CD4-positive, alpha-beta T cell treated with Interleukin-10 for 1 hour (primary cell): ENCODE data around the gene FAM222A.

Source experiments
- DNase-seq: peaks from one replicate; pipeline ENCODE4 v3.0.0-alpha.2; 2020

FAM222A gene

DNA sequence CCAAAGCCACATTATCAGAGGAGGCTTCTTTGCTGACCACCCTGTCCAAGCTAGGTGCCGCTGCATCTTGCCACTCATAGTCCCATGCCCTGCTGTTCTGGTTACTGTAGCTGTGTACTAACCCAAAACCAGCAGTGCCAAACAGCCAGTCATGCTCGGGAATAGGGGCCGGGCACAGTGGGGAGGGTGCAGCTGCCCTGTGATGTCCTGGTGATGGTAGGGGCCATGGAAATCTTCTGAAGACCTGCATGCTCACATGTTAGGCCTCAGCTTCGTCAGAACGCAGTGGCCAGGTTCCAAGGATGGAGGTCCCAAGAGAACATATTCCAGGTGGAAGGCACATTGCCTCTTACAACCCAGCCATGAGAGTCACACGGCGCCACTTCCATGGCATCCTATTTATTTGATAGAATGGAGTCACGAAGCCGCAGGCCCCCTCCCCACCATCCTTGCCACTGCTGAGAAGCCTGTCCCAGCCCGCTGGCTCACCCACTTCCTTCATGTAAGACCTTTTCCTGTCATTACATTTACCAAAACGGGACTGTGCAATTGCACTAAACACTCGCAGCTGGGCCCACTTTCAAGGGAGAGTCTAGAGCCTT lies 48.5 kb downstream of the FAM222A start:
- no peak for DNase-seq

DNA sequence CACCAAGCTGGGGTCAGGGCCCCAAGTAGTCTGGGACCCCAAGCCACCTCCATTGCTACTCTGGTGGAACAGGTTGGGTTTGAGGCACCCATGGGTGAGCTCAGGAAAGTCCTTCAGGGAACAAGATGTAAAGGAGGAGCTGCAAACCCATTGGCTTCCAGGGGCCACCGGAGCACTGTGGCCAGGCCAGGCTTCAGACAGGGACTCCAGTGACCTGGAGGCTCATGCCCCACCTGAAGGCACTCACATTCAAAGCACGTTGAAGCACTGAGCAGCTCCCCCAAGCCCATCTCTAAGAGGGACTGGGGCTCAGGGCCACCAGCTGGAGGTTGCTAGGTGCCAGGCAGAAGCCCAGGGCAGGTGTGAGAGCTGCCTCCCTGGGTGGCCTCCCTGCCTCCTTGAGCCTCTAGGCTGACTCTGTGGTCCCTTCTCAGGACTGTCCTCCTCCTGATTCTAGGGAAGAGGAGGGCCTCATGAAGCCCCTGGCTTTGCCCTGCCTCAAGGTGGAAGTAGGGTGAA lies 49.1 kb downstream of the FAM222A start:
- no peak for DNase-seq

DNA sequence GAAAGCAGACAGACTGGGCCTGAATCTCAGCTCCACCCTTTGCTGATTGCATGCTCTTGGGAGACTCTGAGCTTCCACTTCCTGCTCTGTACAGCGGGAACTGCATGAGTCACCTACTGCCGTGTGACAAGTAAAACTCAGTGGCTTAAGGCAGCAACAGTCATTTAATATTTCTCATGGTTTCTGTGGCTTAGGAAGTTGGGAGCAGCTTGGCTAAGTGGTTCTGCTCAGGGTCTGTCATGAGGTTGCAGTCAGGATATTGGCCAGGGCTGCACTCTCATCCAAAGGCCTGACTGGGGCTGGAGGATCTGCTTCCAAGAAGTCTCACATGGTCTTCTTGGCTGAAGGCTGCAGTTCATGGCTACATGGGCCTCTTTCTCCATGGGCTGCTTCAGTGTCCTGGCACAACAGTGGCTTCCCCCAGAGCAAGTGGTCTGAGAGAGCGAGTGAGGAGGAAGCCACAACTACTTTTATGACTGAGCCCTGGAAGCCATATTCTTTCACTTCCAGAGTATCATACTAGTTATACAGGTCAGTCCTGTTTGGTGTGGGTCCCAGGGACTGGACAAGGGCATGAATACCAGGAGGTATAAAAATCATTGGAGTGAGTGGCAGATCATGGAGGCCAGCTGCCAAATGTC lies 49.7 kb downstream of the FAM222A start:
- no peak for DNase-seq

GRCh38 chr12:109764123-109764522 lies 50.5 kb downstream of the FAM222A start:
- DNase-seq = no peak

DNA sequence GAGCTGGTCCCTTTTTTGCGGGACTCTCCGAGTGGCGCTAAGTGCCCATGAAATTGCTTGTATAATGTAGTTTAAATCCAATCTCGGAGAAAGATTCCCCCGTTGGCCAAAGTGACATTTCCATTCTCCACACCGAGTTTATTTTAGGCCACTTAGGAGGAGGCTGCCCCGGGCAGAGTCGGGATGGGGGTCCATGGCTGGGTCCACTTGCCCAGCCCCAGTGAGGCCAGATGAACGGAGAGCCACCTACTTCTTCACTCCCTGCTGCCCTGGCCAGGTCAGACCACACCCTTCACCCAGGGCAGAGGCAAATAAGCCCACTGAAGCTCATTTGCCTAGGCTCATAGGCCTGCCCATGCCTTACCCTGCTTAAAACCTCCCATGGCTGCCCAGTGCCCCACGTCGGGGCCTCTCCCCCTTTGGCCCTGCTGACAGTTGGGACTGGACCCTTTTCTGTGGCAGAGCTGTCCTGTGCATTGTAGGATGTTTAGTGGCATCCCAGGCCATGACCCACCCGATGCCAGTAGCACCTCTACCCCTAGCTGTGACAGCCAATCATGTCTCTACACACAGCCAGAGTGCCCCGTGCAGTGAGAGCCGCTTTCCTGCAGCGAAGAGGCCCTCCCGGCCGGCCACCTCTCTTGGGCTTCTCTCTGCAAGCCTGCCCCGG lies 51.3 kb downstream of the FAM222A start:
- DNase-seq = no peak

DNA sequence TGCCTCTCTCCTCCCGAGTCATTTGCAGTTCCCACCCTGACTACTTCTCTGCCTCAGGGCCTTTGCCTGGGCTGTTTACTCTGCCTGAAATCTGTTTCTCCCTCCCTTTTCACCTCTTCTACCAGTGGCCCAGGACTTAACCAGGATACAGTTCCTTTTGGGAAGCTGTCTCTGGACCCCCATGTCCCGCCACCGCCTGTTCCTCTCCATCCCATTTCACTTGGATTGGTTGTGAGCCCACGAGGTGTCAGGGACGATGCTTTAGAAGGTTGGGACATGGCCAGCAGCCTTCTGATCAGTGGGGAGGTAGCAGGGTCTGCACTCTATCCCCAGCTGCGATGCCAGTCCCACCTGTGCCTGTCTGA lies 51.8 kb downstream of the FAM222A start:
- DNase-seq = no peak

- no peak for DNase-seq
These were observed 52.7 kb downstream of the FAM222A start for GRCh38 chr12:109766251-109766778.

DNA sequence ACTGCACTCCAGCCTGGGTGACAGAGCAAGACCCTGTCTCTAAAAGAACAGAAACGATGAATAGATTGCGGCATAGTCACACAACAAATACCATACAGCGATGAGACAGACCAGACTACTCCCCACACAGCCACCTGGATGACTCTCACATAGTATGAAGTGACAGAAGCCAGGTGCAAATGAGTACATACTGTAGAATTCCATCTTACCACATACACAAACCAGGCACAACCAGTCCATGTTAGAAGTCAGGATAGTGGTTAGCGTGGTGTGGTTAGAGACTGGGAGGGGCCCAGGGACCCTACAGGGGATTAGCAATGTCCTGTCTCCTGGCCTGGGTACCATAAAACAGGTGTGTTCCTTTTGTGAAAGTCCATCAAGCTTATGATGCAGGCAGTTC lies 53.8 kb downstream of the FAM222A start:
- DNase-seq = no peak

- DNase-seq = no peak
These were observed 54.6 kb downstream of the FAM222A start for GRCh38 chr12:109767991-109768900.

GRCh38 chr12:109768901-109769670 lies 55.5 kb downstream of the FAM222A start:
- no peak for DNase-seq

- no peak for DNase-seq
These were observed 56.7 kb downstream of the FAM222A start for GRCh38 chr12:109770104-109770860.

DNA sequence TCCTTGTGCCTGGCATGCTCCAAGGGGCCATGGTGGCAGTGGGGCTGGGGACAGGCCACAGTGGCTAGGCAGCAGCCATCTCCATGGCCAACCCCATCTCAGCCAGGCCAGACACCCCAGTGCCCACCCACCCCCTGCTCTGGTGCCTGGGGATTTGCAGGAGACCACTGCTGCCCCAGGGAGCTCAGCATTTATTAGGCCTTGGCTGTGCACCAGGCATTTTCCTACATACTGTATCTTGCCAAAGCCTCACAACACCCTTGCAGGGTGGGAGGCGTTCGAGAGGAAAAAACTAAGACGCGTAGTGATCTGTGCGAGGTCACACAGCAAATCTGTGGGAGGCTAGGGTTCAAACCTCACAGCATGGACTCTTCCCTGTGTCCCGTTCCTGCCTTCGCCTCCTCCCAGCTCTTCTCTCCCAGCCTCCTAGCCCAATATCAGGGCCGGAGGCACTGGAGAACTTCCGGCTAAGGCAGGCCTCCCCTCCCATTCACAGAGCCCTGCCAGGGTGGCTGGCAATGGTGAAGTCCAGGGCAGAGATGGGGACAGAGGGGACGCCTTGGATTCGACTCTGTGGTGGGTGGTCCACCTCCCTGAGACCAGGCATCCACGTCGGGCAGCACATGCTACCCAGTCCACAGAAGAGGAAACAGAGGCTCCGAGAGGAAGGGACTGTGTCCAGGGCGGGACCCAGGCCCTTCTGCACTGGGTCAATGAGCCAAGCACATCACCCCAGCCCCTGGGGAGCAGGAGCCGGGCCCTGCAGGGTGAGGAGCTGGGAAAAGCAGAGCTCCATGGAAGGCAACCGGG lies 57.4 kb downstream of the FAM222A start:
- no peak for DNase-seq

GRCh38 chr12:109771746-109772621 lies 58.4 kb downstream of the FAM222A start:
- DNase-seq = no peak

DNA sequence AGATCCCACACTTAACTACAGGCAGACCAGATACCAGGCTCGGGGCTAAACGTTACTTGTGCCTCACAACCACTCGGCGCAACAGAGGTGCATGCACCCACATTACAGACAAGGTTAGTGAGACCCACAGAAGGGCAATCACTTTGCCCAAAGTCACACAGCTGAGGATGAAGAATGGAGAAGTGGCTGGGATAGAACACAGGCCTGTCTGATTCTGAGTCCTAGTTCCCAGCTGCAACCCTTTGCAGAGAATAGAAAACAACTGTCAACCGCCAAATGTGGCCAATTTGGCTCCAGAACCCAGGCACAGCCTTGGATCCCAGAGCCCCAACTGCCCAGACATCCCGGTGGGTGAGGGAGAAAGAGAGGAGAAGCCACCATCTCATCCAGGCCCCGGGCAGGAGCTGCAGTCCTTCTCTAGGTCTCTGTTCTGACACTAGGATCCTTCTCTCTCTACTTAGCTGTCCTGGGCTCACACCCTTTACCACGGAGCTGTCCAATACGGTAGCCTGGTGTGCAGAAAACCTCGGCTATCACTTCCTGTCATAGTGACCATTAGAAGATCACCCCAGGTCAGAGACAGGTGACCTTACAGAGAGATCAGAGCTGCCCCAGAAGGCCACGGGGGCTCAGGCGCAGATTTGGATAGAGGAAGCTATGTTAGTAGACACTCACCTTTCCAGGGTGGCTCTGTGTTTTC lies 59.1 kb downstream of the FAM222A start:
- DNase-seq = no peak

DNA sequence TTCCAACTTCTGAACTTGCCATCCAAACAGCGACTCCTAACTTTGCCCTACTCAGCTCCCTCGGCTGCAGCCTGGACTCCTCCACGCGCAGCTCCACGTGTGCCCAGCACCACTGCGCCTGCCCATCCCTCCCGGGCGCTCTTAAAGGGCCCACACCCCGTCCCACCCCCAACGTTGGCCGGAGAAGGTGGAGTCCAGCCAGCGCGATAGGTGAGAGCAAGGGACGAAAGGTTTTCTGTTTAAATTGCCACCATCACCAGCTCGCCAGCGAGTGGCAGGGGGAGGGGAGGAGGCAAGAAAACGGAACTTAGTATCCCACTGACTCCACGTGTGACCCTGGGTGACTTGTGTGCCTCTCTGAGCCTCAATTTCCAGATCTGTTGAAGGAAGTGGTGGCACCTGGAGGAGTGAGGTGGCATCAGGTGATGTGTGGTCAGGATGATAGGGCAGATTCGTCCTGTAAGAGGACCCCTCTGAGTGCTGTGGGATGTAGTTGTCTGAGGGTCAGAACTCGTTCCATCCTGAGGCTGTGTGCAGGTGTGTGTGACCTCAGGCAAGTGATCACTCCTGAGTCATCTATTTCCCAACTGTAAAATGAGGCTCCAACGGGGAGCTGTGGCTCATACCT lies 59.9 kb downstream of the FAM222A start:
- no peak for DNase-seq

DNA sequence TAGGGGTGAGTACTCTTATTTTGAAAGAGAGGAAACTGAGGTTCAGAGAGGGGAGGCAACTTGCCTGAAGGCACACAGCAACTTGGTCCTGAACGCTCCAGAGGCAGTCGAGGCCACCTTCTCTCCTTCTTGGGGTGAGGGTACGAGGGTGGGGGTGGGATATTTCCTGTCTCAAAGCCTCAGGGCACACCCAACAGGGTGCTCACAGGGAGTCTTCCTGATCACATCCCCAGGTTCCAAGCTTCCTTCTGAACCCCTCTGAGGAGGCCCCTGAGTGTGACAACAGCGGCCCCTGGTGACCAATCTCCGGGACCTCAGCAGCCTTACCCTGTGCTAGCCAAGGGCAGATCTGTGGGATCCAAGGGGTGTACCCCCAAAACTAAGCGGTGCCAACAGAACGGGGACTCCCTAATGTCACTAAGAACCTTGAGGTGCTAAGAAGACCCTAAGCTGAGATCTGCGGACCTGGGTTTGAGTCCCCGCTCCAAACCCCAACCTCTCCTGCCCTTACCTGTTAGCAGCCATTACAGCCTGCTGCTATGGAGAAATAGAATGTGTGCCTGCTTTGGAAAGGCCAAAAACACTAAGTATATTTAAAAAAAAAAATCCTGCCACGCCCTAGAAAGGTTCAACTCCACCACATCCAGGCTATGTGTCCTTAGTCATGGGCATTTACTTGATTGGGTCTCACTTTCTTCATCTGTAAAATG lies 61.7 kb downstream of the FAM222A start:
- peak; percentile 71 for DNase-seq

- DNase-seq = no peak
These were observed 63.0 kb downstream of the FAM222A start for GRCh38 chr12:109776624-109777023.

DNA sequence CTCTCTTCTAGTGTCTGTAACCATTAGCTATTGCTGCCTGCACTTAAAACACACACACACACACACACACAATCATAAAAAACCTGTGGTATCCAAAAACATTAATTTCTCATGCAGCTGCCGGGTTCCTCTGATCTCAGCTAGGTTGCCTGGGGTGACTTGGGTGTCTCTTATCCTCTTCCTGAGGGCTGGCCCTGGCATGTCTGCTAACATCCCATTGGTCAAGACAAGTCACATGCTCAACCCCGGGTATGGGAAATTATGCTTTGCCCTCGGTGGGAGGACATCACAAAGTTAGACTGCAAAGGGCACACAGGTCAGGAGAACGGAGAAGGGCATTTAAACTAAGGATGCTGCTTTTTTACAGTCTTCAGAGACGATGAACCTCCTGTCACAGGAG lies 63.9 kb downstream of the FAM222A start:
- peak; percentile 55 for DNase-seq
